Nephron progenitor cell (in vitro differentiated cells): ENCODE measurements around the gene HDAC7.
A peak's percentile ranks its signal among the peaks of the same experiment; 100 is the strongest.

Experiments
- DNase-seq: peaks from one replicate; pipeline ENCODE4 v3.0.0; 2021
- H3K27ac Mint-ChIP-seq: 2 replicates; pipeline ENCODE4 v1.8.0; 2021; ENCODE audit warnings: mild to moderate bottlenecking, moderate library complexity, mixed read lengths
- H3K27me3 Mint-ChIP-seq: 2 replicates; pipeline ENCODE4 v1.8.0; 2021; ENCODE audit warnings: mild to moderate bottlenecking, low read depth, mixed read lengths; ENCODE audit not compliant: poor library complexity
- H3K36me3 Mint-ChIP-seq: 2 replicates; pipeline ENCODE4 v1.8.0; 2021; ENCODE audit warnings: low read depth, mixed read lengths
- H3K4me1 Mint-ChIP-seq: 2 replicates; pipeline ENCODE4 v1.8.0; 2021; ENCODE audit warnings: mixed read lengths
- H3K4me3 Mint-ChIP-seq: 2 replicates; pipeline ENCODE4 v1.8.0; 2021; ENCODE audit warnings: mild to moderate bottlenecking, moderate library complexity, mixed read lengths
- H3K9me3 Mint-ChIP-seq: 2 replicates; pipeline ENCODE4 v1.8.0; 2021; ENCODE audit warnings: mild to moderate bottlenecking, moderate library complexity, mixed read lengths
- TF ChIP-seq, protein P1 (sequence below): fragments of 200-600 bp; sonication (generic); IDR thresholded peaks from 2 replicates; pipeline ENCODE4 v1.5.0; 2021; ENCODE audit warnings: antibody characterized with exemption

Gene HDAC7

GRCh38 chr12:47852096-47852571 lies 32.4 kb upstream of the HDAC7 start:
- TF ChIP-seq, protein P1, sequence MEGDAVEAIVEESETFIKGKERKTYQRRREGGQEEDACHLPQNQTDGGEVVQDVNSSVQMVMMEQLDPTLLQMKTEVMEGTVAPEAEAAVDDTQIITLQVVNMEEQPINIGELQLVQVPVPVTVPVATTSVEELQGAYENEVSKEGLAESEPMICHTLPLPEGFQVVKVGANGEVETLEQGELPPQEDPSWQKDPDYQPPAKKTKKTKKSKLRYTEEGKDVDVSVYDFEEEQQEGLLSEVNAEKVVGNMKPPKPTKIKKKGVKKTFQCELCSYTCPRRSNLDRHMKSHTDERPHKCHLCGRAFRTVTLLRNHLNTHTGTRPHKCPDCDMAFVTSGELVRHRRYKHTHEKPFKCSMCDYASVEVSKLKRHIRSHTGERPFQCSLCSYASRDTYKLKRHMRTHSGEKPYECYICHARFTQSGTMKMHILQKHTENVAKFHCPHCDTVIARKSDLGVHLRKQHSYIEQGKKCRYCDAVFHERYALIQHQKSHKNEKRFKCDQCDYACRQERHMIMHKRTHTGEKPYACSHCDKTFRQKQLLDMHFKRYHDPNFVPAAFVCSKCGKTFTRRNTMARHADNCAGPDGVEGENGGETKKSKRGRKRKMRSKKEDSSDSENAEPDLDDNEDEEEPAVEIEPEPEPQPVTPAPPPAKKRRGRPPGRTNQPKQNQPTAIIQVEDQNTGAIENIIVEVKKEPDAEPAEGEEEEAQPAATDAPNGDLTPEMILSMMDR, result no peak
- Mint-ChIP-seq H3K36me3 (no peaks in the 10 kb centered on the region), H3K4me3 (no peak overlapping the region), H3K9me3 (no peaks in the 10 kb centered on the region), H3K27ac (no peak overlapping the region), H3K27me3 (peaks cover 9% of the 10 kb centered on the region), H3K4me1 (peaks cover 47% of the 10 kb centered on the region)
- DNase-seq, result no peak

GRCh38 chr12:47851303-47851952 lies 31.7 kb upstream of the HDAC7 start:
- TF ChIP-seq, protein P1, result no peak
- no peaks in the 10 kb centered on the region for H3K36me3 Mint-ChIP-seq
- H3K27ac Mint-ChIP-seq, result no peak overlapping the region
- H3K9me3 Mint-ChIP-seq, result no peaks in the 10 kb centered on the region
- no peak for DNase-seq
- H3K4me3 Mint-ChIP-seq, result no peak overlapping the region
- H3K4me1 Mint-ChIP-seq, result peaks cover 54% of the 10 kb centered on the region
- H3K27me3 Mint-ChIP-seq, result peaks cover 16% of the 10 kb centered on the region

DNA sequence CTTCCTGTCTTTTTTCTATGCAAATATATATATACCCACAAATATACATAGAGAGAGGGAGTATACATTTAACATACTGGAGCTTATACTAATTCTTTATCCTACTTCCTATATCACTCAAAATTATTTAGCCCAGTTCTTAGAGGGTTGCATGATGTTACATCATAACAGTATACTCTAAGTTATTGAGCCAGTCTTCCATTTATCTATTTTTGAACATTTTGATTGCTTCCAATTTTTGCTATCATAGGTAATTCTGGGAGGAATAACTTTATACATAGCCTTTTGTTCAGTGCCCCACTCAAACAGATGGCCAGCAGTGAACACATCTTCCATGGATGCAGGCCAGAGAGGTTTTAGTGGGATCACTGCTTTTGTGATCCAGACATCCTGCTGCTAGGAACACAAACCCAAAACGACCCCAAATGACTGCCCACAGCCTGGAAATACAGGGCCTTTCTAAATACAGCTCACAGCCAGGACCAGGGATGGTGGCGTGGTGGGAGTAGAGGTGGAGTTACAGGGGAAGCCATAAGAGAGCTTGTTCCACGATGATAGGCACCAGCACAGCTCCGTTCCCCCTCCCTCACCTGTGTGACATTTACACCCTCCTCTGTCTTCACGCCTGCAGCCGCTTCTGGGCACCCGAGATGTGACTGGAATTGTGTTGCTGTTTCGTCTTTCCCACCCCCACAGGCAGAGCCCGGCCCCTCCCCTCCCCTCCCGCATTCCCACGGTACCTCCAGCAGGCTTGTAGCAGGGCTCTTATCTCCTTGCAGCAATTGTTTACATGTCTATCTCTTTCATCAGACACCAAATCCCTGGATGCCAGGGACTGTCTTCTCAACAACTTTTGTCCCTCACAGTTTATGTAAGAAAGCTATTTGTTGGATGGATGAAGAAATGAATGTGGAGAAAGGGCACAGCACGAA lies 30.7 kb upstream of the HDAC7 start:
- no peak for DNase-seq
- Mint-ChIP-seq H3K27ac (peak overlapping the region; percentile 26), H3K36me3 (no peaks in the 10 kb centered on the region), H3K27me3 (peaks cover 17% of the 10 kb centered on the region), H3K4me3 (no peak overlapping the region), H3K4me1 (peaks cover 63% of the 10 kb centered on the region), H3K9me3 (no peaks in the 10 kb centered on the region)
- TF ChIP-seq, protein P1, result no peak

DNA sequence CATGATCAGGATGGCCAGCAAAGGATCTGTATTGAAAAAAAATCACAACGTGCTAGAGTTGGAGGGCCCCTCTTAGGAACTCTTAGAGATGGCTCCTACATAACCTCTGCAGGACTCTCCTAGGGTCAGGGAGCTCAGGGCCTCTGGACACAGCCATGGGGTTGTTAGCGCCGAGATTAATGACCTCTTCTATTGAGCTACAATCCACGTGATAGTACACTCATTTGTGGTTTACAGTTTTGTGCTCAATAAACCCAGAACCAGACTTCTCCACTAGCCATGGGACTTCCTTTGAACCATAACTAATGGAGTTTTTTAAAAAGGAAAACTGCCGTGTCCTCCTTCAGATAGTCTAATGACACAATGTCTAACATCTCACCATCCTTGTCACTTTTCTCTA lies 29.6 kb upstream of the HDAC7 start:
- peaks cover 21% of the 10 kb centered on the region for H3K27me3 Mint-ChIP-seq
- H3K4me1 Mint-ChIP-seq, result peaks cover 71% of the 10 kb centered on the region
- TF ChIP-seq, protein P1, result no peak
- no peak overlapping the region for H3K27ac Mint-ChIP-seq
- H3K4me3 Mint-ChIP-seq, result no peak overlapping the region
- H3K9me3 Mint-ChIP-seq, result no peaks in the 10 kb centered on the region
- no peak for DNase-seq
- H3K36me3 Mint-ChIP-seq, result no peaks in the 10 kb centered on the region

GRCh38 chr12:47848853-47849252 lies 29.1 kb upstream of the HDAC7 start:
- no peak for DNase-seq

More at GRCh38 chr12:47848853-47849252, 29.1 kb upstream of the HDAC7 start:
- H3K27me3 Mint-ChIP-seq, result peaks cover 21% of the 10 kb centered on the region
- TF ChIP-seq, protein P1, result no peak
- no peaks in the 10 kb centered on the region for H3K9me3 Mint-ChIP-seq
- no peak overlapping the region for H3K4me3 Mint-ChIP-seq
- no peaks in the 10 kb centered on the region for H3K36me3 Mint-ChIP-seq
- peaks cover 75% of the 10 kb centered on the region for H3K4me1 Mint-ChIP-seq
- H3K27ac Mint-ChIP-seq, result no peak overlapping the region
